Upper lobe of left lung (tissue), 6 donors: ENCODE results near the gene UNC5A. TPM values are rescaled to one million over a fixed set of nuclear protein-coding genes. Genes with fewer than 3 reads are reported as not detected.

ENCODE experiments used
- ATAC-seq, 2 donors: fragments of 200-7000 bp; cut with Tn5 transposase; one replicate each; pipeline ENCODE4 v1.9.1; 2022; ENCODE audit warnings: mild to moderate bottlenecking in 2 of 2, moderate library complexity in 2 of 2; ENCODE audit not compliant: low FRiP score in 2 of 2
- DNase-seq, 2 donors: peaks; one replicate each; pipeline ENCODE4 v3.0.0-alpha.2; 2019 to 2020
- H3K27ac ChIP-seq, 4 donors: fragments of 200-600 bp; sonication (generic); one replicate each; pipeline ENCODE4 v1.5.1; 2016 to 2019
- H3K27me3 ChIP-seq, 4 donors: fragments of 200-600 bp; sonication (generic); one replicate each; pipeline ENCODE4 v1.5.1; 2017 to 2019
- H3K36me3 ChIP-seq, 4 donors: fragments of 200-600 bp; sonication (generic); one replicate each; pipeline ENCODE4 v1.5.1; 2016 to 2019
- H3K4me1 ChIP-seq, 4 donors: fragments of 200-600 bp; sonication (generic); one replicate each; pipeline ENCODE4 v1.5.1; 2018 to 2019
- H3K4me3 ChIP-seq, 4 donors: fragments of 200-600 bp; sonication (generic); one replicate each; pipeline ENCODE4 v1.5.1; 2017 to 2019; ENCODE audit warnings: mild to moderate bottlenecking in 2 of 4, moderate library complexity in 1 of 4
- H3K9me3 ChIP-seq, 4 donors: fragments of 200-600 bp; sonication (generic); one replicate each; pipeline ENCODE4 v1.5.1; 2018 to 2019
- CTCF ChIP-seq, 6 experiments: fragments of 450-650 bp in 4 of 6; fragments of 200-600 bp in 2 of 6; sonication (generic) in 2 of 6; IDR thresholded peaks; one replicate each; pipeline ENCODE4 v1.5.1; 2016 to 2019; ENCODE audit warnings: antibody characterized with exemption in 6 of 6
- EP300 ChIP-seq, 4 donors: sonication (generic); formaldehyde crosslinking; IDR thresholded peaks; one replicate each; pipeline ENCODE4 v1.5.1; 2017; ENCODE audit warnings: antibody characterized with exemption in 4 of 4, control low read depth in 2 of 4
- POLR2A ChIP-seq, 4 donors: fragments of 450-650 bp; IDR thresholded peaks; one replicate each; pipeline ENCODE4 v1.5.1; 2016 to 2017; ENCODE audit warnings: antibody characterized with exemption in 4 of 4, mild to moderate bottlenecking in 2 of 4
- POLR2AphosphoS5 ChIP-seq, 2 donors: sonication (generic); formaldehyde crosslinking; IDR thresholded peaks; one replicate each; pipeline ENCODE4 v1.5.1; 2017; ENCODE audit warnings: antibody characterized with exemption in 2 of 2
- WGBS, 2 donors: methylation state at CpG; one replicate each; pipeline ENCODE4 v1.1.5; 2017 to 2018; 5-methylcytosine and 5-hydroxymethylcytosine counted together
- total RNA-seq, 6 donors: library from RNA; depleted of rRNA in 4 of 6; stranded (reverse); fragments of >200 nt in 4 of 6; gene quantifications; one replicate each; pipeline versions ENCODE4 v1.1.0 to v1.2.1, GENCODE V29; 2016 to 2021
- donor health status: DM: no; HTN: no; CAD: no; lungs with moderate emphysema.
- donor health status: DM: no; HTN: yes; CAD: no; lungs with severe emphysema.

The UNC5A gene
- total RNA-seq, 6 donors from 2014 or later = 0.20 to 1.0 (median 0.39) TPM; not detected in 1

- Histone ChIP-seq H3K4me3 (no peak overlapping the region), H3K27me3 (peaks cover 0 to under 1% (median 0%) of the 10 kb centered on the region in 4 donors), H3K4me1 (no peaks in the 10 kb centered on the region), H3K9me3 (no peaks in the 10 kb centered on the region), H3K36me3 (no peaks in the 10 kb centered on the region), H3K27ac (no peak overlapping the region)
- TF ChIP-seq POLR2AphosphoS5 (IDR thresholded peaks at IDR 0.05) (no peak), CTCF (IDR thresholded peaks at IDR 0.05) (no peak), POLR2A (IDR thresholded peaks at IDR 0.05) (no peak)
- DNase-seq = peak in 1 of 2 donors; percentile 66
- 85 to 89% methylated on average over 32 to 33 of the region's 33 CpGs for WGBS, 2 donors
- no peak for ATAC-seq
These were observed 12.1 kb upstream of the UNC5A start for GRCh38 chr5:176798086-176798876.

GRCh38 chr5:176798949-176799348 is 11.4 kb upstream of the UNC5A start:
- TF ChIP-seq EP300 (IDR thresholded peaks at IDR 0.05) = no peak
- no peak for TF ChIP-seq CTCF (IDR thresholded peaks at IDR 0.05)
- no peak for TF ChIP-seq POLR2A (IDR thresholded peaks at IDR 0.05)
- TF ChIP-seq POLR2AphosphoS5 (IDR thresholded peaks at IDR 0.05) = no peak
- ATAC-seq = no peak
- Histone ChIP-seq H3K9me3 (no peaks in the 10 kb centered on the region), H3K4me1 (no peaks in the 10 kb centered on the region), H3K27me3 (no peaks in the 10 kb centered on the region), H3K36me3 (no peaks in the 10 kb centered on the region), H3K27ac (no peak overlapping the region), H3K4me3 (no peak overlapping the region)
- WGBS, 2 donors = 81 to 85% methylated on average over 12 of the region's 12 CpGs
- peak in 1 of 2 donors; percentile 35 for DNase-seq

GRCh38 chr5:176799488-176799887 is 10.9 kb upstream of the UNC5A start:
- H3K27me3 ChIP-seq = no peaks in the 10 kb centered on the region
- H3K36me3 ChIP-seq = no peaks in the 10 kb centered on the region
- DNase-seq = no peak
- H3K27ac ChIP-seq = no peak overlapping the region
- H3K9me3 ChIP-seq = no peaks in the 10 kb centered on the region
- H3K4me1 ChIP-seq = no peaks in the 10 kb centered on the region
- TF ChIP-seq POLR2A (IDR thresholded peaks at IDR 0.05) (no peak), EP300 (IDR thresholded peaks at IDR 0.05) (no peak), POLR2AphosphoS5 (IDR thresholded peaks at IDR 0.05) (no peak), CTCF (IDR thresholded peaks at IDR 0.05) (no peak)
- no peak for ATAC-seq
- 88 to 90% methylated on average over 12 of the region's 12 CpGs for WGBS, 2 donors
- H3K4me3 ChIP-seq = no peak overlapping the region

GRCh38 chr5:176800024-176800423 is 10.3 kb upstream of the UNC5A start:
- TF ChIP-seq POLR2AphosphoS5 (IDR thresholded peaks at IDR 0.05) (no peak), EP300 (IDR thresholded peaks at IDR 0.05) (no peak), POLR2A (IDR thresholded peaks at IDR 0.05) (no peak), CTCF (IDR thresholded peaks at IDR 0.05) (no peak)
- no peaks in the 10 kb centered on the region for H3K9me3 ChIP-seq
- DNase-seq = no peak
- no peak overlapping the region for H3K4me3 ChIP-seq
- peak in 1 of 2 donors; percentile 2 for ATAC-seq
- no peaks in the 10 kb centered on the region for H3K4me1 ChIP-seq
- WGBS, 2 donors = 93 to 94% methylated on average over 6 of the region's 6 CpGs
- no peaks in the 10 kb centered on the region for H3K36me3 ChIP-seq
- H3K27ac ChIP-seq = no peak overlapping the region
- H3K27me3 ChIP-seq = no peaks in the 10 kb centered on the region
